GM18517 (cell line): ENCODE measurements around the gene LMO7.
A peak's percentile ranks its signal among the peaks of the same experiment; 100 is the strongest.

ENCODE experiments used
- ATAC-seq: cut with Tn5 transposase; IDR thresholded peaks from one replicate; pipeline ENCODE4 v1.9.1; 2021; ENCODE audit warnings: mild to moderate bottlenecking, moderate library complexity; ENCODE audit not compliant: unreplicated experiment

The LMO7 gene

GRCh38 chr13:75796825-75797224, 160.7 kb downstream of the LMO7 start:
- no peak for ATAC-seq

GRCh38 chr13:75797239-75797638, 161.1 kb downstream of the LMO7 start:
- no peak for ATAC-seq

- ATAC-seq, result no peak
Observed at GRCh38 chr13:75797719-75798118, 161.6 kb downstream of the LMO7 start.

GRCh38 chr13:75798353-75799255, 162.5 kb downstream of the LMO7 start:
- ATAC-seq, result no peak

- no peak for ATAC-seq
Observed at GRCh38 chr13:75800545-75800944, 164.4 kb downstream of the LMO7 start.

- ATAC-seq, result no peak
Observed at GRCh38 chr13:75801388-75801945, 165.3 kb downstream of the LMO7 start.

GRCh38 chr13:75802161-75802560, 166.0 kb downstream of the LMO7 start:
- ATAC-seq, result no peak

GRCh38 chr13:75803164-75803611, 167.1 kb downstream of the LMO7 start:
- ATAC-seq, result peak; percentile 61

GRCh38 chr13:75804054-75804453, 167.9 kb downstream of the LMO7 start:
- no peak for ATAC-seq

GRCh38 chr13:75804605-75805004, 168.5 kb downstream of the LMO7 start:
- no peak for ATAC-seq

- ATAC-seq, result no peak
Observed at GRCh38 chr13:75806117-75806516, 170.0 kb downstream of the LMO7 start.

GRCh38 chr13:75811361-75811760, 175.2 kb downstream of the LMO7 start:
- no peak for ATAC-seq

GRCh38 chr13:75811841-75812240, 175.7 kb downstream of the LMO7 start:
- no peak for ATAC-seq

GRCh38 chr13:75812751-75813181, 176.6 kb downstream of the LMO7 start:
- ATAC-seq, result no peak

GRCh38 chr13:75813323-75813722, 177.2 kb downstream of the LMO7 start:
- ATAC-seq, result no peak

GRCh38 chr13:75818179-75818967, 182.2 kb downstream of the LMO7 start:
- no peak for ATAC-seq

GRCh38 chr13:75818968-75819225, 182.8 kb downstream of the LMO7 start:
- ATAC-seq, result no peak

GRCh38 chr13:75825161-75825560, 189.0 kb downstream of the LMO7 start:
- ATAC-seq, result no peak

GRCh38 chr13:75825594-75825993, 189.5 kb downstream of the LMO7 start:
- no peak for ATAC-seq

GRCh38 chr13:75826391-75826790, 190.3 kb downstream of the LMO7 start:
- no peak for ATAC-seq

- no peak for ATAC-seq
Observed at GRCh38 chr13:75829830-75830229, 193.7 kb downstream of the LMO7 start.

GRCh38 chr13:75830842-75831241, 194.7 kb downstream of the LMO7 start:
- ATAC-seq, result no peak
